Measurements from ENCODE around the gene KSR1.

Gene KSR1

DNA sequence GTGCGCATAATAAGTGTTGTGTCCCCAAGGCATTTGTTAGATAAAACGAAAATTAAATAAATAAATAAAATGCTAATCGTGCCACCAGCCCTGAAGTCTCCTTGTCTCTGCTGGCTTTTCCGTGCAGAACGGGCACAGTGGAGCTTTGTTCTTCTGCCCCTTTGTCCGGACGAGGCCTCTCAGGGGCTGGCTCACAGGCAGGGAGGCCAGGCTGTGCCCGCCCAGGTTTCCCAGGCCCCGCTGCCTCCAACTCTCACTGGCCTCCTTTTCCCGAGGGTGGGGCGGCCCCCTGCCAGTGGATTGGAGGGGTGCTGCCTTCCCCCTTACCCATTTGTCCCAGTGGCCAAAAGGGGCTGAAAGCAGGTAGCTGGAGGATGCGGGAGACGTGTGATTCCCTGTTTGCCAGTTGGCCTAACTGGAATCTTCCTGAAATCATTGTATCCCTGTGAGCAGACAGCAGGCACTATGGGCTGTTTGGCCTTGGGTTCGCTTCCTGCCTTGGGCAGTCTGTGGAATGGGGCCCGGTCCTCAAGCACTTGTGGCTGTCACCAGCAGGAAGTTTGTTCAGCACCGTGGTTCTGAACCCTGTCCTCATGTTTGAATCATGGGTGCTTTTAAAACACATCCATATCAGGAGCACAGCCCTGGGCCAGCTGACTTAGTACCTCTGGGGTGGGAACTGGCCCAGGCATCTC is 64.4 kb downstream of the KSR1 start:
- no peak for DNase-seq

GRCh38 chr17:27521281-27522027 is 65.2 kb downstream of the KSR1 start:
- no peak for DNase-seq

DNA sequence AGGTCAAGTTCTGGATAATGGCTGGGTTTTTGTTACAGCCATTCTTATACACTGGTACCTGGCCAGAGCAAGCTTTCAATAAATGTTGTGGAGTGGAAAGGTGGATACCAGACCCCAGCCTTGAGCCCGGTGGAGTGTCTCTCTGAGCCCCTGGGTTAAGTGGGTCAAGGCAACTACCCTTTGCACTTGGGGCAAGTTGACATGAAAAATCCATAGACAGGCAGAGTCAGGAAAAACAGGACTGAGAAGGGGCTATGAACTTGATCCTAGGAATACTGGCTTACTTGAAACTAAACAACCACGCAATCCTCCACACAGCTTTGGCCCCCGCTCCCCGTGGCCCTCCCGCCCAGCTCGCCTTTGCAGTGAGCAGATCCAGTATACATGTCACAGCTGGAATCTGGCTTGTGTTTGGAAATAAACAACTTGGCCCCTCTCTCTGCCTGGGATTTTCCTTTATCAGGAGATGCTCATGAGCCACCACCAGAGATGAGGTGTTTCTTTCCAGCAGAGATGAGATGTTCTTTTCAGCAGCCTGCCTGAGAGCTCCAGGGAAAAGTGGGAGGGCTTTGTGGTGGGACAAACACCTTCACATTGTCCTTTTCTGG is 65.9 kb downstream of the KSR1 start:
- DNase-seq = no peak

DNA sequence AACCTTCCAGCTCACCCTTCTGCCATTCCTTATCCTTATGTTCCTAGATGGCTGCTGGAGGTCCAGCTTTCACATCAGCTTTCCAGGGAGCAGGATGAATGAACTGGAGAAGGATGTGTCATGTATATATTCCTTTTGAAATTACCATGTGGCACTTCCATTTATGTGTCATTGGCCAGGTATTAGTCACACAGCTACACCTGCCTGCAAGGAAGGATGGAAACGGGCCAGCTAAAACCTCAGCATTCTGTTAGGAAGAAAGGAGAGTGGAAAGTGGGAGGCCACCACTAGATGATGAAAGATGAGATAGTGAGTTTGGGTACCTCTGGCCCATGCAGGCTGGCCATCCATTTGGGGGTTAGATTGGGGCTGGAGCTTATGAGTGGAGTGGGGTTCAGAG is 67.5 kb downstream of the KSR1 start:
- no peak for DNase-seq

- DNase-seq = no peak
Measured at GRCh38 chr17:27524594-27524993, 68.3 kb downstream of the KSR1 start.

GRCh38 chr17:27525316-27525715 is 69.1 kb downstream of the KSR1 start:
- no peak for DNase-seq

DNA sequence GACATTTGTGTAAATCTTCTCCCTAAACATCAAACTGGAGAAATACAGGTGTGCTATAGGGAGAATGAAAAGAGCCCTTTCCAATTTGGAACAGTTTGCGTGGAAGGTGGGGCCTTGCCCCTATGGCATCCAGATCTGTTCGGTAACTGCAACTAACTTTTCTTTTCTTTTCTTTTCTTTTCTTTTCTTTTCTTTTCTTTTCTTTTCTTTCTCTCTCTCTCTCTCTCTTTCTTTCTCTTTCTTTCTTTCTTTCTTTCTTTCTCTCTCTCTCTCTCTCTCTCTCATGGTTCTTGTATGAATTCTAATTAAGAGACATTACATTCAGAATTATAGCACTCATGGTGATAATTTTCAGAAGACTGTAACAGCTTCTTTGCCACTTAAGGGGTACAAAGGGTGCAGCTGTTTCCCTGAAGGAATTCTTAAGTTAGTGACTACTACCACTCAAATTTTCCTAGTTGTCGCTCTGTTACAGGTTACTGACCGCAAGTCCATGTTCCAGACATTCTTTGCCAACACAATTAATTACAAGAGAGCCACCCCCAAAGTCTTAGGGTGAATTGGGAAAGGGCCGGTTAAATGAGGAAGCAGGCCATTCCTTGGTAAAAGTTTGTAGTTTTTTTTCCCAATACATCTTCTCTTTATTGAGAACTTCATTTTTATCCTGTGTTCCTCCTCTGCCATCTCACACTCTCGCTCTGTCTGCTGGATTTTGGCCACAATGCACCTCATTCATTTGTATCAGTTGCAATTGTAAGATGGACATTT is 69.8 kb downstream of the KSR1 start:
- DNase-seq = no peak

GRCh38 chr17:27526604-27527002 is 70.4 kb downstream of the KSR1 start:
- no peak for DNase-seq

- DNase-seq = no peak
Measured at GRCh38 chr17:27529230-27529796, 73.1 kb downstream of the KSR1 start.

DNA sequence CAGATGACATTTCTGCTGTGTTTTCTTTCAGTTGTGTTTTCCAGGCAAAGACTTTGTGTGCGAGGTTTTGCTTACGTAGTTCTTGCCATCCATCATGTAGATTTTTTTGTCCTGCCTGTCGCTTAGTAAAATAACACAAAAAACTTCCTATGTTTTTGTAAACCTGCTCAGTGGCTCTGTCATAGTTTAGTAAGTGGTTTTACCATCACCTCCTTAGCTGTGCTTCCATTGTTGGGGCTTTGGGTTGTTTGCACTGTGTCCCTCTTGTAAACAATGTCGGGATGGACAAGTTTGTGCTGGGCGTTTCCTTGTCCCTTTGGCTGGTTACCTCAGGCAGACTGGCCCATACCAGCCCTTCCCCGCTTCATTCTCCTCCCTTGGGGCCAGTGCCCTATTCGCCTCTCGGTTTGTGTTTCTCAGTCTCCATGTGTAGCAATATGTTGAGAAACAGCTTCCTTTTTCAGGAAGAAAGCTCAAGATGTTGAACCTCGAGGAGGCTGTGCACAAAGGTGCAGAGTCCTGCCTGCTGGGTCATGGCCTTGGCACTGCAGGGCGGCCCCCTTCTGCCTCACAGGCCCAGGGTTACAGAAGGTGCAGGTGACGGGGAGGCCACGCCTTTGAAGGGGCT is 74.6 kb downstream of the KSR1 start:
- DNase-seq = no peak

DNA sequence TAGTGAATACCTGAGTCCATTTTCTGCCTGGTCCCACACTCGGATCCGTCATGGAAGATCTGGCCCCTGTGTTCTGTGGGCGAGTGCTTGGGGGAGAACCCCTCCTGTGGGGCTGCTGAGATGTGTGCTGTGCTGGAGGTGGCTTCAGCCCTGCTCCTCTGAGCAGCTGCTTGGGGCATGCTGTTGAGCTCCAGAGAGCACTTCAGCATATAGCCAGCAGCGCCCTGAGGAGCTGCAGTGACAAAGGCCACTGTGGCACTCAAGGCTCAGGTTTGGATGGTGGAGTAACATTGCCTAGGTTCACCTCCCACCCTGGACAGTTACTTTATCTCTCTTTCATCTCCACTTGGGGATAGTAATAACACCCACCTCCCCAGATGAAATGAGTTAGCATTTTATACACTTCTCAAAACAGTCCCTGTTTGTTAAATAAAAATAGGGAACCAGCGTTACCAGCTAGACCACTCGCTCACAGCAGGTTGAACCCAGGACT is 75.3 kb downstream of the KSR1 start:
- no peak for DNase-seq

- DNase-seq = no peak
Measured at GRCh38 chr17:27532269-27533263, 76.3 kb downstream of the KSR1 start.

DNA sequence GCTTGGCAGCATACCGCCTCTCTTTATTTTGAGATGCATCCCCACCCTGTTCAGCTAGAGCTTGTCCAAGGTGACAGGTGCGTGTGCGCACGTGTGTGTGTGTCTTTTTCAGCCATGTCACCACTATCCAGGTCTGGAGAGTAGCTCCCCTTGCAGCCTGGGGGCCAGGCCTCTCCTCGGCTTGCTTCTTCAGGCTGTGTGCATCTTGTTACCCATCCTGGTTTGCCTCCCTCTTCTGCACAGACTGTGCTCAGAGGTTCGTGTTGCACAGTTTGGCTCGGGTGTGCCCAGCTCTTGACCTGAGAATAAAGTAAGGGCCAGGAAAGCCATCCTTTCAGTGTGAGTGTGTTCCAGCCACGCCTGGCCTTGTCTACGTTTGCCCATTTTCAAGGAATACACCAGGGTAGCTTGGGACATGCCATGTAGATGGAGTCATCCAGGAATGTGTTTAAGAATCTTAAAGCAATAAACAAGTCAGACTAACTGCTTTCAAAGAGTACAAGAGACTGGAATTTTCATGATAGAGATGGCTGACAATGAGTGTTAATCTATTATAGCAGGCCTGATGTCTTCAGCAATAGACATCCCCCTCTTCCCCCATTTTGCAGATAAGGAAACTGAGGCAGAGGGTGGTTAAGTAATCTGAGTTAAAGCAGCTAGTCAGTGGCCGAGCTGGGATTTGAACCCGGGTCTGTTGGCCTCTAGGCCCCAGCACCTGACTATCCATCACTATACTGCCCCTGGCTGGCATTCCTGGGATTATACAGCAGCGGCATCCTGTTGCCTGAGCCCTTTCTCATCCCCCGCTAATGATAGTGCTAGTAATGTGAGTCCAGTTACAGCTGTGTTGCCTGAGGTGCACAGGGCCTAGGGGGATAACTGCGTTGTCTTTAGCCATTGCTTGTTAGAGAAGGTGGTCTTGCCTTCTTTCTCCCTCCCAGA is 77.9 kb downstream of the KSR1 start:
- no peak for DNase-seq

DNA sequence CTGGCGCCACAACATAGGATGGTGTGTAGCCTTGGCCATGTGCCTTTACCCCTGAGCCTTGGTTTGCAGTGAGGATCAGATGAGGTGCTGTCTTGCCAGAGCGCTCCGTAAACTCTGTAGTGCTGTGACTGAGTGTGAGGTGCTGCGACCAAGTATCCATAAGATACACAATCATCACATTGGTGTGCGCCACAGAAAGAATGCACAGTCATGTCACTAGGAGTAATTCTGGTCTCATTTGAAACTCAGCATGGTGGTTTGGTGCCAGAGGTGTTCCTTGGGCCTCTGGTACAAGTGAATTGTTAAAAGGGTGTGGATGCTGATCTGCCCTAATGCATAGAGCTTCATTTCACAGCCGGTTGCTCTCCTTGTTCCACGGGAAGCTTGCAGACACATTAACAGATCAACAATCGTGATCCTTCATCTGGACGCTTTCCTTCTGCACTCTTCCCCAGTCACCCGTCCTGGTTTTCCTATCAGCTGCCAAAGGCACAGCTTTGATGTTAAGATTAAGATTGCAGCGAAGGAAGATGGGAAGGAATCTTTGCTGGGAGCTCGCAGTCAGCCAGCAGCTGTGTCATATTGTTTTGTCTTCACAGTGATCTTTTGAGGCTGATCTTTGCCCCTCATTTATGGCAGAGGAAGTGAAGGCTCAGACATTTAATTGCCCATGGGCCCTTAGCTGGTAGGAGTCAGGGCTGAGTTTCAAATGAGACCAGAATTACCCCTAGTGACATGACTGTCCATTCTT is 79.1 kb downstream of the KSR1 start:
- DNase-seq = no peak

- DNase-seq = no peak
Measured at GRCh38 chr17:27535975-27536374, 79.7 kb downstream of the KSR1 start.

DNA sequence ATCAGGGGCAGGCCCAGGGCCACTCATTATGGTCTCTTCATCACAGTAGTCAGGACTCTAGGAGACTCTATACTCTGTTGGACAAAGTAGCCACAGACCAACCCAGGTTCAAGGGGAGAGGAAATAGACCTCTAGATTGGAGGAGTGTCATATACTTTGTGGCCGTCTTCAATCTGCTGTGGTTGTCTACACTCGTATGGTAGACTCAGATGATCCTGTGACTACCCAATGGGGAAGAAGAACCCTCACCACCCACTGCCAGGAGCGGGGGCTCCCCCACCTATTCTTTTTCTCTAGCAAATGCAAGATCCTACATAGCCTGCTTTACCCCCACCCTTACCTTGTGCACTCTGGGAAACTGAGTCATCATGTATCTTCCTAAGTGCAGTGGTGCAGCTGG is 80.5 kb downstream of the KSR1 start:
- no peak for DNase-seq

GRCh38 chr17:27538156-27538955 is 82.1 kb downstream of the KSR1 start:
- DNase-seq = no peak

DNA sequence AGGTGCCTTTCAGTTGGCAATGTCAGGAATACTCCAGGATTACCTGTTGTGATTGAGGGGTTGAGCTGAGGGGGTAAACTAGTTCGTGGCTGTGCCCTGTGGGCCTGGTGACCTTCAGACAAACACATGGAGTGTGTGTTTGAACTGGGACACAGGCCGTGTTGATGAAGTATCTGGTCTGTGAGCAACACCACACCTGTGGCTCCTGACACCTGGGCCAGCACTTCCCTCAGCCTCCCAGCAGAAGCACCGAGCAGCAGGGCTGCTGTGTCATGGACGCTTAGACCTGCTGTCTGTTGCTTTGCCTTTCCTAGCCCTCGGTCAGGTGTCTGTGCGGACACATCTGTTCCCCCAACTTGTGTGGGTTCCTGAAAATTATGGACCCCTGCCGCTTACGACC is 82.9 kb downstream of the KSR1 start:
- DNase-seq = no peak
